Fibroblast of peridontal ligament (primary cell): ENCODE results near the gene MRPL45.

Experiments used
- DNase-seq: peaks from one replicate; pipeline ENCODE4 v3.0.0-alpha.2; 2010; ENCODE audit errors: extremely low read depth

Gene MRPL45

DNA sequence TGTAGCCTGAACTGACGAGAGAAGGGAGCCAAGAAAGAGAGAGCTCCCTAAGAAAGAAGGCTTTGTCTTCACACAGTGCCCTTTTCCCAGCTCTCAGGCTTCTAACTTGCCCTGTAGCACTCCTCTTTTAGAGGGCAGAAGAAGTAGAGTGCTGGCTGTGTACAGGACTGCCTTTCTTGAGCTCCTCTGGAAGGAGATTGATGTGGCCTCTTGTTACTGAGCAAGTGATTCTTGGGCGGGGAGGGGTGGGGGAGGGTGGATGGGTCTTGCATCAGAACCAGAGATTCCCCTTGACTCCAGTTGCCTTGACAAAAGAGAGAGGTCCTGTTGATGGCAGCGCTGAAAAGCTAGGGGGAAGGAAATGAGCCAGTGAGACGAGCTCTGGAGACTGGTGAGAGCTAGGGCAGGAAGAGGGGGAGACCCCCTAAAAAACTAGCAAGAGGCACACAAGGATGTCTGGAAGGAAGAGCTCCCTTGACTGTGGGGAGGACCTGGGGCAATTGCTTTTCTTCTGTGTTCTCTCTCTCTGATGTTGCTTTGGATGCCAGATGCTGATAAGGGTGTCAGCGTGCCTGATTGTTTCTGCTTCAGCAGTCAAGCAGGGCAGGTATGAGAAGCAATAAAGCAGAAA, 28.4 kb downstream of the MRPL45 start:
- no peak for DNase-seq

DNA sequence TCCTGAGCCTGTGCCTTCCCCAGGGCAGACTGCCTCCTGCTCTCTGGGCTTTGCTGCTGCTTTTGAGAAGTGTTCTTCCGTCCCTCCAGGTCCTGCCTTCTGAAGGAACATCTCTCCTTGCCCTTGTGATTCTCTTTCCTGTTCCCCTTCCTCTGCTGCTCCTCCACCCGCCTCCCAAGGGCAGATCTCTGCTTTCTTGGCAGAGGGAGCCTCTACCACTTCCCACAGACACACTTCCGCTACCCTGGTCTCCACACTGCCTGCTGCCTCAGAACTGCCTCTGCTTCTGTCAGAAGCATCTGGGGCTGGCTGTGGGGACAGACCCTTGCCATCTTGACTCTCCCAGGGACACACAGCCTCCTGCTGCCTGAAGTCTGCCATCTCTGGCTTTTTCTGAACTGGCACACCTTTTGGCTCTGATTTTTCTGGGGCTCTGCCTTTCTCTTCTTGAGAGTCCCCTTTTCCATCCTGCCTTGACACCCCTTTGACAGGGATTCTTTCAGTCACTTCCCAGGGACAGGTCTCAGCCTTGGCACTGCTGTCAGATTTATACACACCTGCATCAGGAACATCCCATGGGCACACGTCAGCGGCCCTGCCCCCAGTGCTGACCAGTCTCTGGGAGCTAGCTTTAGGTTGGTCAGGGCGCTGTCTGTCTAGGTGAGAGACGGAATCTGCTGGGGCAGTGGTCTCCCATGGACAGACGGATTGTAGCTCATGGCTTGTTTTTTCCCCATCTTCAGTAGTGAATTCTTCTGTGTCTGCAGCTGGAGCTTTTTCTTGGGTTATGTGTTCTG, 30.2 kb downstream of the MRPL45 start:
- DNase-seq: no peak

DNA sequence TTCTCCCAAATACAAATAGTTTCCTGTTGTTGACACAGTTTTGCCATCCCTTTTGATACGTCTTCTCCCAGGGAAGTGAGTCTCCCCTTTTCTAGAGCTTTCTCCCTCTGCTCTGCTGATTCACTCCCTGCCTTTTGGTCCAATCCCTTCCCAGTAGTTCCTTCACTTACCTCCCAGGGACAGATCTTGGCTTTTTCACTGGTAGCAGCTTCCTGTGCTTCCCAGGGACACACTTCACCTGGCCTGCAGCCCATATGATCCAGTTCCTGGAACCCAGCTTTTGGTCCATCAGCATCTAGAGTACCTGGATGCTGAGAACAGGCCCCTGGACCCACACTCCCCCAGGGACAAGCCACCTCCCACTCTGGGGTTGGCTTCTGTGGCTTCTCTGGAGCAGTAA, 31.0 kb downstream of the MRPL45 start:
- no peak for DNase-seq

DNA sequence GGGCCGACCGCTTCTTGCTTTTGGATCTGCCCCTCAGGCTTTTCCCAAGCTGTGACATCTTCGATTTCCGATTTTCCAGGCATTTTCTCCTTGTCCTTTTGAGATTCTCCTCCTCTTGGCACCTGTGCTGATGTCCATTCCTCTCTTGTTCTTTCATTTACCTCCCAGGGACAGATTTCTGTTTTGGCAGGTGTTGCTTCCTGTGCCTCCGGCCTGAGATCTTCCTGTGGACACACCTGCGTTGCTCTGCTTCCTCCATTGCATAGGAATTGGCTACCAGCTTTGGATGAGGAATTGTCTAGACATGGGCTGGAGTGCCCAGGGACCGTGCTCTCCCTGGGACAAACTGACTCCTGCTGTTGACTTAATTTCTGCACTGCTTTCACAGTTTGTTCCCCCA, 31.7 kb downstream of the MRPL45 start:
- no peak for DNase-seq

DNA sequence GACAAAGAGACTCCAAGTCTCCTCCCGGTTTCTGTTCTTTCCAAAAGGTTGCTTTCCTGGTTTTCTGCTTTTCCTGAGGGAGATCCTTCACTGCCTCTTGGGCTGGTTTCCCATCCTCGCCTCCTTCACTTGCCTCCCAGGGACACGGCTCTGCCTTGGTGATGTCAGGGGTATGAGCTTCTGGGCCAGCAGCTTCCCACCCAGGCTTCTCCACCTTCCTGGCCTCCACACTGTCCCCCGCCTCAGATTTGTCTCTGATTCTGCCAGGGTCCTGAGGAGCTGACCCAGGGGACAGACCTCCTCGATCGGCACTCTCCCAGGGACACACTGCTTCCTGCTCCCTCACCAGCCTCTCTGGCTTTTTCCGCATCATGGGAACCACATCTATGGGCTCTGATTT, 32.3 kb downstream of the MRPL45 start:
- no peak for DNase-seq

DNA sequence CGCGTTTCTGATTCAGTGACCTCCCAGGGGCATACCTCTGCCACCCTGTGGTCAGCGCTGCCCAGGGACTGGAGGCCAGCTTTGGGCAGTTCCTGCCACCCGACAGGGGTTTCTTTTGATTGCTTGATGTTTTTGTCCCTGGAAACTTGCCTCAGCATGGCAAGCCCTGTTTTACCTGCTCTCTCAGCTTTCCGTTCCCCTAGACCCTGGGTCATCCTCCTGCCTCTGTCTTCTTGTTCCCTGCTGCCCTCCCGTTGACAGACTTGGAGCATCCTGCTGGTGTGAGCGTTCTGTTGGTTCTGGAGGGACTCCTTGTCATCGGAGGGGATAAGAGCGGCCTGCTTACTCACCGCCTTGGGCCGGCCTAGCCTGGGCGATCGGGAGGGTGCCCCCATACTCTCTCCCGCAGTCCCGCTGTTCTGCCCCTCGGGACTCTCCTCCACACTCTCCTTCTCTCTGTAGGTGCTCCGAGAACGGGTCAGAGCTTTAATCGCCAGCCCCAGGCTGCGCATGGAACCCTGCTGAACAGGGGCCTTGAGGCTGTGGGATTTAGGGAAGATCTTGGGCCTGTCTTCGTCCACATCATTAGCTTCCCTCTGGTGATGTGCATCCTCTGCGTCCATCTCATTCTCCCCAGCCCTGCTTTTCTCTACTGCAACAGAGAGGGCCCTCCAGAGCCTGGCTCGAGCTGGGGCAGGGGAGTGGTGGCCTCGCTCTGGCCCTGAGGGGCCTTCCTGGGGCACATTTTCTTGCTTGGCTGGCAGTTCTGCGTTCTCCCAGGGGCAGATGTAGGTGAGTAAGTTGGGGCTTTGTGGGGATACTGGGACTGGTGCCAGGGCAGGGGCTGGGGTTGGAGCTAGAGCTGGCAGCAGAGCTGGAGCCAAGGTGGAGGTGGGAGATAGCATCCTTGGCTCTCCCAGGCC, 33.1 kb downstream of the MRPL45 start:
- no peak for DNase-seq

DNA sequence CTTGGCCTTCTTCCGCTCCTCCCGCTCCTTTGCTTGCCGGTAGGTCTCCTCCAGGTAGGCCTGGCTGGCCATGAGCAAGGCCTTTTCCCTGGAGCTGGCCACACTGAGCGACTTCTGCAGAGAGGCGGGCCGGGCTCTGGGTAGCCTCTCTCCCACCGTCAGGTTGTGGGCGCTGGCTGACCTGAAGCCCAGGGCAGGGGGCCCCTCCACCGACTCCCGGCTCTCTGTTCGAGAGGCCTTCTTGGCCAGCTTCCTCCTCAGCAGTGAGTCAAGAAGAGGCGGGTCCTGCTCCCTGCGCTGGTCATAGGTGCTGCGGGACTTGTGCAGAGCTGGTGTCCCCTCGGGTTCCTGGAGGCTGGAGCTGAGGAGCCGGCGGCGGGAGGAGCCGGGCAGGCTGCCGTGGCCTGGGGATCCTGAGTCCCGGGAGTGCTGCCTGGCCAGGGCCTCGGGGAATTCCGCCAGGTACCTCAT, 34.0 kb downstream of the MRPL45 start:
- no peak for DNase-seq

DNA sequence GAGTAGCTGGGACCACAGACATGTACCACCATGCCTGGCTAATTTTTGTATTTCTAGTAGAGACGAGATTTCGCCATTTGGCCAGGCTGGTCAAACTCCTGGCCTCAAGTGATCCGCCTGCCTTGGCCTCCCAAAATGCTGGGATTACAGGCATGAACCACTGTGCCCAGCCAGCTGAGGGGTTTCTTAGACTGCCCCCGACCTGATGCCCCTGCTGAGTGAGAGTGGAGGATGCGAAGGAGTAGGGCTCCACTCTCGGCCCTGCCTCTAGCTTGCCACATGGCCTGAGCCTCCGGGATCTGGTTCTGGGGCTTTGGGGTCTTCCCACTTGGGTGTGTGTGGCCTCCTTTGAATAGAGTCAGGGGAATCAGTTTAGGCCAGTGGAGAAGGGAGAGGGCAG, 35.8 kb downstream of the MRPL45 start:
- no peak for DNase-seq

DNA sequence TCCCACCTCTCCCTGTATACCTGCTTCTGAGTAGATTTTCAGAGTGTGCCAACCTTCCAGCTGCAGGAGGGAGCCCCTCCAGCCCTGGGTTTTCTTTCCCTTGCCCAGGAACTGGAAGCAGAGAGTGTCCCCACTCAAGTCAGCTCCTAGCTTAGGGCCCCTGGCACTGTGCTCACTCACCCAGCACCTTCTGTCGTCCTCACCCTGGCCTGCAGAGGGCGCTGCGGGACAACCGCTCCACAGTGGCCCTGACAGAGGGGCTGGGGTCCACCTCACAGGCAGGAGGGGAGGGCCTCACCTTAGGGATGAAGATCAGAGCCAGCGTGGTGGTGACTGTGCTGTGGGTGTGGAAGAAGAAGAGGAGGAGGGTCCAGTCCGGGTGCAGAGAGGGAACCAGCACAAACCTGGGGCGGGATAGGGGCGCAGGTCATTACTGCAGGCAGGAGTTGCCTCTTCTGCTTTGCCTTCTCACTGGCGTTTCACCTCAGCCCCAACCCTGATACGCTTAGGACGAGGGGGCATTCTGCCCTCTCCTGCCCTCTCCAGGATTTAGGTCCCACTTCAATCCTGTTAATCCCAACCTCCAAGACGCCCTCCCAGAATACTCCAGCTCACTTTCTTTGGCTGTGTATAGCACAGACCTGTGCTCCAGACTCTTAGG, 36.8 kb downstream of the MRPL45 start:
- no peak for DNase-seq

DNA sequence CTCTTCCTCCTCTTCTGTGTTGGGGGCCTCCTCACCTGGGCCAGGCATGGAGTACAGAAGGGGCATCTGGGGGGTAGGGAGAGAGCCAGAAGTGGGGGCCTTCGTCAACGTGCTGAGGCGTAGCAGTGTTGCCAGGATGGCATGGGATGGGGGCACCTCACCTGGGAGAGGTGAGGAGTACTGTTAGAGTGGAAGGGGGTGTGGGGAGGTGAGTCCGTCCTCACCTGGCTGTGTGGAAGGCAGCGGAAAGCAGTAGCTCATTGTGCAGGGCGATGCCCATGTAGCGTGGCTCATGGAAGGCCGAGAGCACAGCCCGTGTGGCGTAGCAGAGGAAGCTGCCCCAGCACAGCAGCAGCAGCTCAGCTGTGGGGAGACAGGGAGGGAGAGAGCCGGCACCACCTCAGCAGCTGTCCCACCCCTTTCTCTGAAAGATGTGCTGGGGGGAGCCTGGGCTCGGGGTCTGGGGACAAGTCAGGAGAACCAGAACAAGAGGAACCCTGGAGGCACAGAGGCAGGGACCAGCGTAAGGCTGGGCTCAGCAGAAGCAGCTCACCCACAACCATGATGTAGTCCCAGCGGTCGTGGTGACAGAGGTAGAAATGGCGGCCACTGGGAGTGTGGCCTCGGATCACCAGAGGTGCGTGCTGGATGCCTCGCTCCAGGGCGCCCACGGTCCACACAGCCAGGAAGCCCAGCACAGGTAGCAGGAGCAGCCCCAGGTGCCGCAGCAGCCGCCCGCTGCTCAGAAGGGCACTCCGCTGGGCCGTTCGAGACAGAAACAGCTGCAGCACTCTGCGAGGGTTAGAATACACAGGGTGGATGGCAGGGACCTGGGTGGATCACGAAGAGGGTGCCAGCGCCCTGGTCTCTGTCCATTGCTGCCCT, 37.8 kb downstream of the MRPL45 start:
- no peak for DNase-seq

DNA sequence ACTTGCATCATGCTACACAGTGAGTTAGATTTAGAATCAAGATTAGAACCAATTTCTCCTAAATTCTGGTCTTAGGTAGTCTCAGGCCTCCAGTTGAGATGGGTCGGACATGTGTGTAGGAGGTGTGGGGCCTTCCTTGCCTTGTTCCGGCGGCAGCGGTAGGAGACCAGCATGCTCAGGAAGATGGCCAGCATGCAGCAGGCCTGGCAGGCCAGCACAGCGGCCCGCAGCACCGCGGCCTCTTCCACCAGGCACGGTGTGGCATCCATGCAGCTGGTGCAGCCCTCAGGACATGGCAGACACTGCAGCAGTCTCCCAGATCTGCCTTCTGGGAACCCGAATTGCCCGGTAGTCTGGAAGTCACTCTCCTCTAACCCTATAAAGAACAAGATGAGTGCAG, 39.9 kb downstream of the MRPL45 start:
- no peak for DNase-seq

DNA sequence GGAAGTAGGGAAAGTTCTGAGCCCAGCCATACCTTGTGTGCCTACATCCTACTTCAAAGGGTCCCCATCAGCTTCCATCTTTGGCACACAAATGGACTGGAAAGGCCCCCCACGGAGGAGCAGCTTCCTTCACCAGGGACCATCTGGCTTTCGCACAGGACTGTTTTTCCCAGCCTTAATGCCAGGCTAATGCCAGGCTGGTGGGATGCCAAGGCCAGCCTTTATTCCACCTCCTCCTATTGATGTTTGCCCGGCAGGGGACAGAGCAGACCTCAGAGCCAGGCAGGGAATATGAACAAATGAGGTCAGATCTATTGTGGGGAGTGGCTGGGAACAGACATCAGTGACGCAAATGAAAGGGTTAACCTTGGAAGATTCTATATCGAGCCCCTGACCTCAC, 41.1 kb downstream of the MRPL45 start:
- DNase-seq: no peak

DNA sequence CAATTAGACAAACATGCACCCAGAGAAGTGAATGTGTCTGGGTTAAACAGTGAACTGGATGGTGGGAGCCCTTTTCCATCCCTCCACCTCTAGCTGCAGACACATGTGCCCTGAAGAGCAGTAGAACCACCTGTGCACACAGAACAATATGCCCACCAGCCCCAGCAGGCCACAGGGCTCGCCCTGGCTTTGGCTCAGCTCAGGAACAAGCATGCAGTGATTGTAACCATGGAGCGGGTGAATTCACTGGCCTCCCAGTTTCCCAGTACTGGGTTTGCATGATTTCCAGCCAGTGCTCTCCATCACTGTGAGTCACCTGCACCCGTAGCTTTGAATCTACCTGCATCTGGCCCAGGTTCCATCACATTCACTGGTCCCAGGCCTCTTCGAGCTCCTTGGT, 41.6 kb downstream of the MRPL45 start:
- no peak for DNase-seq

DNA sequence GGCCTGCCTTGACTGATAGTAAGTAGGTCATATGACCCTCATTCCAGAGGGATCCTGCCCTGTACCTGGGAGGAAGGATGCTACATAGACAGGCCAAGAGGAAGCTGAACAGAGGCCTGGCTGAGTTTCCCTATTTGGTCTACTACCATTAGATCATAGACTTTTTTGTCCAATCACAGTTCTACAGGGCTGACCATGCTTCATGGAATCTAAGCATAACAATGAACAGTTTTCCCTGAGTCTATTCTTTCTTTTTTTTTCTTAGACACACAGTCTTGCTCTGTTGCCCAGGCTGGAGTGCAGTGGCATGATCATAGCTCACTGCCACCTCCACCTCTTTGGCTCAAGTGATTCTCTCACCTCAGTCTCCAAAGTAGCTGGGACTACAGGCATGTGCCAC, 42.9 kb downstream of the MRPL45 start:
- no peak for DNase-seq

DNA sequence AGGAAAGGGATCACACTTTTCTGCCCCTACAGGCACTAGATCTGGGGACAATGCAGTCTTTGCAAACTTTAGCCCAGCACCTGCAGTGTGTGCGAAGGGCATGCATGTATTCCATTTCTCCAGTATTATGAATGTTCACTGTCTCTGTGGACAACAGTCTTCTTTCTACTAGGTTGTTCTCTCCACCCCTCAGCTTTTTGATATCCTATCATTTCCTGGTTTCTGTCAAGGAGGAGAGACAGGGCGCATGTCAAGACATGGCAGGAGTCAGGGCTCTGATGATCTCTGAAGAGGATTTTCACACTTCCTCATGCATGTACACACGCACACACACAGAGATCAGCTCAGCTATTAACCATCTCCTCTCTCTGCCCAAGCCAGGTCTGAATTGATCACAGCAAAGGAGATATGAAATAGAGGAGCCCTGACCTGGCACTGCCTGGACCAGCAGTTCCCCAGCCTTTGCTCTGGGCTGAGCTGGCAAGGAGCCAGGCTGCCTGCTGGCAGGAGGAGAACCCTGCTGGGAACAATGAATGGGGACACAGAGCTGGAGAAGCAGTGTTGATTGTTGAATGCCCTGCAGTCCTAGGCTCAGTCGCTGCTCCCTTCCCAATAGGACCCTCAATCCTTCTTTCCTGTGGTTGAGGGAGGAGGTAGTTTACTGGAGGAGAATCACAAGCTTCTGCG, 44.2 kb downstream of the MRPL45 start:
- DNase-seq: no peak

DNA sequence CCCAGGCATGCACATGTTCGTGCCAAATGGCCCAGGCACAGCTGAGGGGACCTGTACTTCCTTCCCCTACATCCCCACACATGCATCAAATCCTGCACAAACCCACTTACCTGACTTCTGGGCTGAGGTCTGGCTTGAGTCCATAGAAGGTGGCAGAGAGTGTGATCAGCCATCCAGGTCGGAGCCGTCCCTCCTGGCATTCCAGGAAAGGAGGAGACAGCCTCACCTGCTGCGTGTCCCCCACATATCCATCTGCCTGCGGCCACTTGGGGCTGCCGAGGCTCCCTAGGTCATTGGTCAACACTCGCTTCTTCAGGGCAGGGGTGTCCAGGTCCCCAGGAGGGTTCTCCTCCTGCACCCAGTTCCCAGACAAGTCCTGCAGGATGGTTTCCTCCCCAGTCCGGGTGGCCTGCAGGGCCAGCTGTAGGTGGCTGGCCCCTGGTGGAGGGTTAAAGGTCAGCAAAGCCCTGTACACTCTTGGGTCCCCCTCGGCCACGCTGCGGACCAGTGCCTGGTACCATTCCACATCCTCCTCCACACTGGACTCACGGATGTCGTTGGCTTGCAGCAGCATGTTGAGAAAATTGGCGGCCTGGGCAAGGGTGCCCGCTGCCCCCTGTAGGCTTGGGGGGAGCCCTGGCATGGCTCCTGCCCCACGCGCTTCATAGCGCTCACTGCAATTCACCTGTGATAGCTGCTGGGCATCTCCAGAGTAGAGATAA, 46.1 kb downstream of the MRPL45 start:
- no peak for DNase-seq

DNA sequence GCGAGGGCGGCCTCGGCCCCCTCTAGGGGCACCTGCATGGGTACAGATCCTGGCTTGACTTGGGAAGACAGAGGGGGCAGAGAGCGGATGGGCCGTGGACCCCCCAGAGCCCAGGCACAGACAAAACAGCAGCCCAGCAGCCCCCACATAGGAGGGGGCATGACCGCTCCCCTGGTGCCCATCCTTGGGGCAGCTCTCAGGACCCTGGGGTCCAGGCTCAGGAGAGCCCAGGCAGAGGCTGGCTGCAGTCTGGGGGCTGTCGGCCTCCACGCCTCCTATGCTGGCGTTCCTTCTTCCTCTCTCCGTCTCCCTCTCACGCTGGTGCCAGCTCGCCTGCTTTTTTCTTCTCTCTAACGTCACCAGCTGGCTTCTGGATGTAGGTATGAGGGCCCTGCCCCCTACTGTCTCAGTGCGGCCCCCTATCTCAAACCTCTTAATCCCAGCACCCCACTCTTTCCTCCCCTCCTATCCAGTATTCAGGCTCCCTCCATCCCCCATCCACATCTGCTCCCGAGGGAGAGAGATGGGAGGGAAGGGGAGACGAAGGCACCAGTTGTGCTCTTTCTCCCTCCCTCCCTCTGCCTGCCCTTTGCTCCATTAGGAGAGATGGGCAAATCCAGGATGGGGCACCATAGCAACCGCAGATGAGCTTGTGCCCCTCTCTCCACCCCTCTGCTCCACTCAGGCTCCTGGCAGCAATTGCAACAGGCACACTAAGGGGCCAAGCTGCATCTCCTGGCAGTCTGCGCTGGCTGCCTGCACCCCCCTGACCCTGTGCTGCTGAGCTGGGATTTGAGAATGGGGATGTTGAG, 46.8 kb downstream of the MRPL45 start, which contains the start of gene GPR179:
Gene GPR179 (minus strand): TSS at position 349 of the 812 bp plus-strand sequence. CDS start 167 bp downstream, at position 182.
- DNase-seq: no peak

DNA sequence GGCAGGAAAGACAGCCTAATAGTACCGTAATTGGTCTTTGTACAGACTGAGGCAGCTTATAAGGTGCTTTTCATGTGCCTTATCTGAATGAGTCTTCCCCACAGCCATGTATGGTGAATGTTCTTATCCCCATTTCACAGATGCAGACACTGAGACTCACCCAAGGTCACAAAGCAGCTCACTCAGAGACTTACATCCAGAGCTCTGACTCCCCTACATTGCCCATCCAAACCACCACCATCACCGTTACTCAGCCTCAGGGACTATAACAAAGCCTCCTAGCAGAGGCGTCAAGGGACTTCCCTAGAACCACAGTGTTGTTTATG, 47.4 kb downstream of the MRPL45 start:
- DNase-seq: no peak

DNA sequence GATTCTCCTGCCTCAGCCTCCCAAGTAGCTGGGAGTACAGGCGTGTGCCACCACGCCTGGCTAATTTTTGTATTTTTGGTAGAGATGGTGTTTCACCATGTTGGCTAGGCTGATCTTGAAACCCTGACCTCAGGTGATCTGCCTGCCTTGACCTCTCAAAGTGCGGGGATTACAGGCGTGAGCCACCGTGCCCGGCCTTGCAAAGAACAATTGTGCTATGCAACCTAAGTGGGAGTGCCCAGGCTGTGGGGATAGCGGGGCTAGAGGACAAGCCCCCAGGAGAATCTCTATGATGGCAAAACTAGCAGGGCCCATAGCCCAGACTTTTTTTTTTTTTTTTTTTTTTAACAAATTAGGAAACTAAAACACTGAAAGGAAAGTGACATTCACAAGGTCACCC, 48.8 kb downstream of the MRPL45 start:
- DNase-seq: no peak
